GM12892 (cell line): Measurements from ENCODE around the gene F9.

Source experiments
- POLR2A ChIP-seq: IDR thresholded peaks from 2 replicates; pipeline ENCODE4 v1.6.1; 2011; ENCODE audit warnings: low read depth, low read length, control low read depth
- POLR2AphosphoS5 ChIP-seq: IDR thresholded peaks from 2 replicates; pipeline ENCODE4 v1.6.1; 2011; ENCODE audit warnings: low read depth, low read length, control low read depth
- TAF1 ChIP-seq: IDR thresholded peaks from 2 replicates; pipeline ENCODE4 v1.6.1; 2011; ENCODE audit warnings: low read depth, mild to moderate bottlenecking, control low read depth, low read length, borderline replicate concordance

DNA sequence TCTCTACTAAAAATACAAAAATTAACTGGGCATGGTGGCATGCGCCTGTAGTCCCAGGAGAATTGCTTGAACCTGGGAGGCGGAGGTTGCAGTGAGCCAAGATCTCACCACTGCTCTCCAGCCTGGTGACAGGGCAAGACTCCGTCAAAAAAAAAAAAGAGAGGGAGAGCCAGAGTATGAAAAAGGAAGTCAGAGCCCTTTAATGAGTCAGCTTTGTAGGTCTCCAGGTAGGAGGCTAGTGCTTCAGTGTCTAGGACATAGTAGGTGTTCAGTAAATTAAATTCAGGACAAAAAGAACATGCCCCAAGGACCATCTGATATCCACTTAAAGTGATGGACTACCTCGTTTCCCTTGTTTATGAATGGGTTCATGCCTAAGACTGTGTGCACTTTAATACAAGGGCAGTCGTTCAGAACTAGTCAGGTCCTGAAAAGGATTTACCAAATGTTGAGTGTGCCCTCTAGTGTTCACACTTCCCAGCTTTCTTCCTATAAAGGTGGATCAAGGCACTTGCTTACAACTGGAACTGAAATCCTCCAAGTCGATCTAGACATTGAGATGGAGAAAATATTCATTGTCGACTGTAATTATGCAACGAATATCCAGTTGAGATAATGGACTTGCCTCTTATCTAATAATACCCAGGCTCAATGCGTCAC, 29.0 kb downstream of the F9 start:
- TF ChIP-seq POLR2AphosphoS5 (no peak), POLR2A (no peak), TAF1 (no peak)
